CD14-positive monocyte (primary cell): ENCODE measurements around the gene BNC2. TPM values are rescaled to one million over a fixed set of nuclear protein-coding genes. Genes with fewer than 3 reads are reported as not detected.
A peak's percentile ranks its signal among the peaks of the same experiment; 100 is the strongest.

Experiments used
- DNase-seq, 3 donors: peaks; one replicate each; pipeline ENCODE4 v3.0.0-alpha.2; 2011 to 2022
- H2AFZ ChIP-seq: 2 replicates; pipeline ENCODE4 v1.6.0; 2012; ENCODE audit warnings: mild to moderate bottlenecking, low read depth, low read length, inconsistent platforms; ENCODE audit not compliant: insufficient read depth, poor library complexity, severe bottlenecking
- H3K27ac ChIP-seq, 2 donors: 1 replicate in 1 of 2; 2 replicates in 1 of 2; pipeline ENCODE4 v1.5.1; 2012 to 2013; ENCODE audit warnings: low read length in 2 of 2, control low read depth in 1 of 2, inconsistent platforms in 1 of 2, low read depth in 1 of 2, mild to moderate bottlenecking in 1 of 2
- H3K27me3 ChIP-seq, 2 donors: one replicate each; pipeline versions ENCODE4 v1.6.0 to v1.6.1; 2011 to 2013; ENCODE audit warnings: low read length in 2 of 2; ENCODE audit not compliant: control insufficient read depth in 2 of 2, insufficient read depth in 2 of 2
- H3K36me3 ChIP-seq, 2 donors: replicated peaks in 1 of 2; 1 replicate in 1 of 2; 2 replicates in 1 of 2; pipeline versions ENCODE4 v1.5.1 to v1.6.1; 2012 to 2013; ENCODE audit warnings: low read length in 2 of 2, control low read depth in 1 of 2, inconsistent platforms in 1 of 2, mild to moderate bottlenecking in 1 of 2; ENCODE audit not compliant: insufficient read depth in 2 of 2, control insufficient read depth in 1 of 2
- H3K4me1 ChIP-seq, 2 donors: 1 replicate in 1 of 2; 2 replicates in 1 of 2; pipeline versions ENCODE4 v1.5.1 to v1.6.1; 2012 to 2013; ENCODE audit warnings: low read length in 2 of 2, control low read depth in 1 of 2, inconsistent platforms in 1 of 2, mild to moderate bottlenecking in 1 of 2, moderate library complexity in 1 of 2; ENCODE audit not compliant: insufficient read depth in 2 of 2, control insufficient read depth in 1 of 2
- H3K4me2 ChIP-seq: replicated peaks from 2 replicates; pipeline ENCODE3; 2012; ENCODE audit warnings: low read length, moderate library complexity, mild to moderate bottlenecking; ENCODE audit not compliant: poor library complexity, severe bottlenecking; ENCODE audit errors: extremely low read depth
- H3K4me3 ChIP-seq, 3 experiments: fragments of 200-600 bp in 1 of 3; sonication (generic) in 1 of 3; replicated peaks in 1 of 3; 1 replicate in 2 of 3; 2 replicates in 1 of 3; pipeline ENCODE4 v1.5.1; 2011 to 2013; ENCODE audit warnings: low read length in 3 of 3, mild to moderate bottlenecking in 3 of 3, control low read depth in 2 of 3, low read depth in 2 of 3, inconsistent platforms in 1 of 3, moderate library complexity in 1 of 3
- H3K79me2 ChIP-seq: 2 replicates; pipeline ENCODE4 v1.6.0; 2012; ENCODE audit warnings: mild to moderate bottlenecking, control low read depth, inconsistent platforms, low read length, moderate library complexity; ENCODE audit not compliant: insufficient read depth
- H3K9ac ChIP-seq: 2 replicates; pipeline ENCODE4 v1.6.0; 2017; ENCODE audit warnings: low read length, mild to moderate bottlenecking; ENCODE audit not compliant: insufficient read depth, poor library complexity, severe bottlenecking
- H3K9me3 ChIP-seq, 2 donors: replicated peaks in 1 of 2; 1 replicate in 1 of 2; 2 replicates in 1 of 2; pipeline versions ENCODE4 v1.5.1 to v1.6.1; 2012 to 2013; ENCODE audit warnings: low read length in 2 of 2, control low read depth in 1 of 2; ENCODE audit not compliant: control insufficient read depth in 1 of 2, insufficient read depth in 1 of 2
- H4K20me1 ChIP-seq: 2 replicates; pipeline ENCODE4 v1.6.0; 2012; ENCODE audit warnings: mild to moderate bottlenecking, low read length, control low read depth, moderate library complexity; ENCODE audit not compliant: insufficient read depth
- H3K27ac Mint-ChIP-seq, 7 donors: one replicate each; pipeline ENCODE4 v1.8.0; 2020; ENCODE audit warnings: mild to moderate bottlenecking in 7 of 7, mixed read lengths in 7 of 7, moderate library complexity in 6 of 7, inconsistent platforms in 2 of 7
- H3K27me3 Mint-ChIP-seq, 3 donors: one replicate each; pipeline ENCODE4 v1.8.0; 2021 to 2022; ENCODE audit warnings: low read depth in 3 of 3, mild to moderate bottlenecking in 3 of 3, mixed read lengths in 3 of 3, moderate library complexity in 3 of 3, inconsistent platforms in 1 of 3
- H3K36me3 Mint-ChIP-seq, 2 donors: one replicate each; pipeline ENCODE4 v1.8.0; 2020; ENCODE audit warnings: mixed read lengths in 2 of 2, inconsistent platforms in 1 of 2, mild to moderate bottlenecking in 1 of 2
- H3K4me1 Mint-ChIP-seq: one replicate; pipeline ENCODE4 v1.8.0; 2020; ENCODE audit warnings: mild to moderate bottlenecking, mixed read lengths
- H3K4me3 Mint-ChIP-seq, 2 donors: one replicate each; pipeline ENCODE4 v1.8.0; 2020; ENCODE audit warnings: mild to moderate bottlenecking in 2 of 2, mixed read lengths in 2 of 2, moderate library complexity in 1 of 2
- H3K9me3 Mint-ChIP-seq, 7 donors: one replicate each; pipeline ENCODE4 v1.8.0; 2020 to 2022; ENCODE audit warnings: mixed read lengths in 7 of 7, mild to moderate bottlenecking in 6 of 7, moderate library complexity in 6 of 7, inconsistent platforms in 2 of 7
- whole genome bisulfite sequencing: methylation state at CpG from one replicate; pipeline ENCODE4 v1.1.5; 2013; ENCODE audit warnings: missing lambda C conversion rate; ENCODE audit not compliant: insufficient coverage; 5-methylcytosine and 5-hydroxymethylcytosine counted together
- intact Hi-C, 2 donors: fragments of 100-400 bp; cut with micrococcal nuclease; formaldehyde crosslinking; loops; one replicate each; pipeline versions ENCODE4 v1.15.0 to v1.15.1; 2023
- polyA plus RNA-seq, 3 donors: library from polyadenylated mRNA; depleted of rRNA in 1 of 3; unstranded in 2 of 3; stranded (reverse) in 1 of 3; fragments of 300-500 nt in 2 of 3; fragments of >200 nt in 1 of 3; fragmentation: Illumina TruSeq in 2 of 3; gene quantifications; 1 replicate in 2 of 3; 2 replicates in 1 of 3; pipeline ENCODE4 v1.2.3, GENCODE V29; 2012 to 2021
- TF ChIP-seq, protein P1 (sequence below): fragments of 200-600 bp; IDR thresholded peaks from one replicate; pipeline ENCODE4 v1.8.0; 2022; ENCODE audit warnings: antibody characterized with exemption, mild to moderate bottlenecking

Gene BNC2
- polyA plus RNA-seq, 3 donors, result 0.01 TPM; not detected in 2

DNA sequence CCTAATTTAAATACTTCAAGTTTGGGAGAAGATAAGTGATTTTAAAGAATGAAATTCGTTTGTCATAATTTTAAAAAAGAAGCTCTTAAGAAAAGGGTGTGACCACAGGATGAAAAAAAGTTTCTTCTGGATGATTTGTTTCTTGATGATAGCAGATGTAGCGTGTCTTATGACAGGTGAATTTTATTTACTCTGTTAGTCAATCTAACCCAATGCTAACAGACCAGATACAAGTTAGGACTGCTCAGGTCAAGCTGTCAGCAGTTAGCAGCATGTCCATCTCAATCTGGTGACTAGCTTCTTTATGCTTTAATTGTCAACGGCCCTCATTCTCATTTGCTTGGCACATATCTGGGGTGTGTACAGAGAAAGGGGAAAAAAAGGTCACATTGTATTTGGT is 456.0 kb downstream of the BNC2 start:
- Histone ChIP-seq H3K27ac (no peak overlapping the region), H3K4me3 (no peak overlapping the region), H3K4me2 (no peak overlapping the region), H3K9me3 (no peaks in the 10 kb centered on the region), H3K36me3 (no peaks in the 10 kb centered on the region), H3K79me2 (no peaks in the 10 kb centered on the region), H2AFZ (no peak overlapping the region), H3K27me3 (no peaks in the 10 kb centered on the region), H4K20me1 (no peaks in the 10 kb centered on the region), H3K4me1 (peaks cover 8 to 17% of the 10 kb centered on the region in 2 donors), H3K9ac (no peak overlapping the region)
- no peak for DNase-seq
- Mint-ChIP-seq H3K36me3 (no peaks in the 10 kb centered on the region), H3K9me3 (peaks cover 0 to 6% (median 3%) of the 10 kb centered on the region in 7 donors), H3K4me1 (peaks cover 21% of the 10 kb centered on the region), H3K27ac (peak overlapping the region in 5 of 7 donors; percentile 67 to 93 (median 88)), H3K4me3 (no peak overlapping the region), H3K27me3 (peaks cover 0 to 2% (median 2%) of the 10 kb centered on the region in 3 donors)
- TF ChIP-seq, protein P1, sequence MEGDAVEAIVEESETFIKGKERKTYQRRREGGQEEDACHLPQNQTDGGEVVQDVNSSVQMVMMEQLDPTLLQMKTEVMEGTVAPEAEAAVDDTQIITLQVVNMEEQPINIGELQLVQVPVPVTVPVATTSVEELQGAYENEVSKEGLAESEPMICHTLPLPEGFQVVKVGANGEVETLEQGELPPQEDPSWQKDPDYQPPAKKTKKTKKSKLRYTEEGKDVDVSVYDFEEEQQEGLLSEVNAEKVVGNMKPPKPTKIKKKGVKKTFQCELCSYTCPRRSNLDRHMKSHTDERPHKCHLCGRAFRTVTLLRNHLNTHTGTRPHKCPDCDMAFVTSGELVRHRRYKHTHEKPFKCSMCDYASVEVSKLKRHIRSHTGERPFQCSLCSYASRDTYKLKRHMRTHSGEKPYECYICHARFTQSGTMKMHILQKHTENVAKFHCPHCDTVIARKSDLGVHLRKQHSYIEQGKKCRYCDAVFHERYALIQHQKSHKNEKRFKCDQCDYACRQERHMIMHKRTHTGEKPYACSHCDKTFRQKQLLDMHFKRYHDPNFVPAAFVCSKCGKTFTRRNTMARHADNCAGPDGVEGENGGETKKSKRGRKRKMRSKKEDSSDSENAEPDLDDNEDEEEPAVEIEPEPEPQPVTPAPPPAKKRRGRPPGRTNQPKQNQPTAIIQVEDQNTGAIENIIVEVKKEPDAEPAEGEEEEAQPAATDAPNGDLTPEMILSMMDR, result no peak
- intact Hi-C loops, result loop anchor here in 1 of 2 donors (5.0 kb wide), 1 partner anchor 77 kb away; no protein-coding TSS in a partner anchor
- WGBS, result no CpG with 5 or more reads among the region's 3 CpGs

DNA sequence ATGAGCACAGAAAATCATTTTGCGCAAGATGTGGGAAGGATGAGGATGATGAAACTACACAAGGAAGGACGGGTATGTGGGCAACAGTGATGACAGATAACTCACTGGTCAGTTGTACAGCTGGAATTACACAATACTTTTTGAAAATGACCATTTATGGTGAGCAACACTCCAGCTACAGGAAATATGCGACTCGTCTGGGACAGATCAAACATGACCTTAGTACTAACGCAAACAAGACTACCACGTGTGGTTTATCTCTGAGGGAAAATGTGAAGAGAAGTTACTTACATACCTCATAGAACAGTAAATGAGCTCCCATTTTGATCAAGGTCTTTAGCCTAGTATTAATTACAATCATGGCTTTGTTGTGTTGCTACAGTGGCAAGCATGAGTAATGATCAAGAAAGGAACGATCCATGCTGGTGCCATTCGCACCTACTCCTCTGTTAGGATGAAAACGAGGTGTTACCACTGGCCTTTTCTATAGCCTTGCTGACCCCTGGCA is 456.9 kb downstream of the BNC2 start:
- H3K27me3 Mint-ChIP-seq, result peaks cover 0 to 2% (median 2%) of the 10 kb centered on the region in 3 donors
- H3K79me2 ChIP-seq, result no peaks in the 10 kb centered on the region
- peaks cover 0 to 6% (median 3%) of the 10 kb centered on the region in 7 donors for H3K9me3 Mint-ChIP-seq
- H3K9me3 ChIP-seq, result no peaks in the 10 kb centered on the region
- H3K4me3 ChIP-seq, result no peak overlapping the region
- H3K4me1 Mint-ChIP-seq, result peaks cover 21% of the 10 kb centered on the region
- H2AFZ ChIP-seq, result no peak overlapping the region
- no peak overlapping the region for H3K9ac ChIP-seq
- H3K36me3 ChIP-seq, result no peaks in the 10 kb centered on the region
- H3K36me3 Mint-ChIP-seq, result no peaks in the 10 kb centered on the region
- H3K4me1 ChIP-seq, result peaks cover 8 to 17% of the 10 kb centered on the region in 2 donors
- no peaks in the 10 kb centered on the region for H4K20me1 ChIP-seq
- DNase-seq, result peak; percentile 44 to 96 (median 74)
- intact Hi-C loops, result loop anchor here in 1 of 2 donors (5.0 kb wide), 1 partner anchor 76 kb away; no protein-coding TSS in a partner anchor
- H3K27ac Mint-ChIP-seq, result peak overlapping the region; percentile 66 to 93 (median 88)
- TF ChIP-seq, protein P1, result no peak
- H3K27me3 ChIP-seq, result no peaks in the 10 kb centered on the region
- H3K27ac ChIP-seq, result peak overlapping the region in 1 of 2 donors; percentile 46
- no peak overlapping the region for H3K4me2 ChIP-seq
- 55% methylated on average over 5 of the region's 9 CpGs for WGBS
- peak overlapping the region in 1 of 2 donors; percentile 2 for H3K4me3 Mint-ChIP-seq
